GM23248 (cell line): ENCODE measurements around the gene CDS2. TPM values are rescaled to one million over a fixed set of nuclear protein-coding genes. Genes with fewer than 3 reads are reported as not detected.

Source experiments
- DNase-seq: peaks from one replicate; pipeline ENCODE4 v3.0.0-alpha.2; 2015
- H2AFZ ChIP-seq: fragments of 200-600 bp; sonication (generic); 2 replicates; pipeline ENCODE4 v1.6.1; 2016; ENCODE audit warnings: antibody characterized with exemption
- H3F3A ChIP-seq: fragments of 200-600 bp; sonication (generic); 2 replicates; pipeline ENCODE4 v1.6.1; 2016; ENCODE audit warnings: mild to moderate bottlenecking, antibody characterized with exemption, mixed run types; ENCODE audit not compliant: insufficient read depth
- H3K27ac ChIP-seq: fragments of 200-600 bp; sonication (generic); 2 replicates; pipeline ENCODE4 v1.5.1; 2016; ENCODE audit warnings: mild to moderate bottlenecking
- H3K27me3 ChIP-seq: fragments of 200-600 bp; sonication (generic); replicated peaks from 2 replicates; pipeline ENCODE4 v1.6.1; 2016; ENCODE audit warnings: mild to moderate bottlenecking; ENCODE audit not compliant: insufficient read depth
- H3K36me3 ChIP-seq: fragments of 200-600 bp; sonication (generic); 2 replicates; pipeline ENCODE4 v1.6.1; 2016; ENCODE audit warnings: low read depth, mild to moderate bottlenecking
- H3K4me1 ChIP-seq: fragments of 200-600 bp; sonication (generic); 2 replicates; pipeline ENCODE4 v1.6.1; 2016; ENCODE audit warnings: mild to moderate bottlenecking; ENCODE audit not compliant: insufficient read depth
- H3K4me2 ChIP-seq: fragments of 200-600 bp; sonication (generic); one replicate; pipeline ENCODE4 v1.6.1; 2016; ENCODE audit warnings: mild to moderate bottlenecking; ENCODE audit not compliant: unreplicated experiment
- H3K4me3 ChIP-seq: fragments of 200-600 bp; sonication (generic); 2 replicates; pipeline ENCODE4 v1.5.1; 2016; ENCODE audit warnings: mild to moderate bottlenecking
- H3K79me2 ChIP-seq: fragments of 200-600 bp; sonication (generic); 2 replicates; pipeline ENCODE4 v1.6.1; 2016; ENCODE audit warnings: mild to moderate bottlenecking; ENCODE audit not compliant: insufficient read depth
- H3K9ac ChIP-seq: fragments of 200-600 bp; sonication (generic); 2 replicates; pipeline ENCODE4 v1.6.1; 2016; ENCODE audit warnings: mild to moderate bottlenecking
- H3K9me2 ChIP-seq: fragments of 200-600 bp; sonication (generic); 2 replicates; pipeline ENCODE4 v1.6.1; 2016; ENCODE audit warnings: mixed run types, mild to moderate bottlenecking, moderate library complexity; ENCODE audit not compliant: insufficient read depth
- H3K9me3 ChIP-seq: fragments of 200-600 bp; sonication (generic); one replicate; pipeline ENCODE4 v1.6.1; 2017; ENCODE audit warnings: low read depth
- H4K20me1 ChIP-seq: fragments of 200-600 bp; sonication (generic); 2 replicates; pipeline ENCODE4 v1.6.0; 2016; ENCODE audit not compliant: insufficient read depth
- EZH2 ChIP-seq: fragments of 200-600 bp; sonication (generic); IDR thresholded peaks from 2 replicates; pipeline ENCODE4 v1.6.1; 2018; ENCODE audit warnings: antibody characterized with exemption, mild to moderate bottlenecking; ENCODE audit not compliant: insufficient read depth, poor library complexity, severe bottlenecking
- EZH2phosphoT487 ChIP-seq: fragments of 200-600 bp; sonication (generic); IDR thresholded peaks from 2 replicates; pipeline ENCODE4 v1.6.1; 2018; ENCODE audit warnings: antibody characterized with exemption, moderate library complexity, mild to moderate bottlenecking, low read depth; ENCODE audit not compliant: insufficient read depth
- WGBS, 2 experiments: methylation state at CpG; one replicate each; pipeline ENCODE4 v1.1.6; 2015 to 2017; ENCODE audit warnings: low lambda C conversion rate in 2 of 2, low coverage in 1 of 2; ENCODE audit errors: missing lambda C conversion rate in 2 of 2; 5-methylcytosine and 5-hydroxymethylcytosine counted together
- in situ Hi-C: fragments of 300-500 bp; cut with MboI; formaldehyde crosslinking; loops from 2 replicates; pipeline ENCODE4 v1.15.0; 2020
- polyA plus RNA-seq: library from polyadenylated mRNA; unstranded; fragments of >200 nt; fragmentation: Nextera tagmentation; extraction: Ambion mirVana; gene quantifications from 2 replicates; pipeline ENCODE4 v1.2.1, GENCODE V29; 2016
- total RNA-seq: library from RNA; depleted of rRNA; stranded (reverse); fragments of >200 nt; shearing (Covaris generic); gene quantifications from 2 replicates; pipeline ENCODE4 v1.2.3, GENCODE V29; 2014; rRNA removed

CDS2 gene
- 31.6 and 37.1 TPM in 2 replicates for total RNA-seq
- 29.4 and 32.1 TPM in 2 replicates for polyA plus RNA-seq

GRCh38 chr20:5126512-5127203, at the start of gene CDS2:
Gene CDS2, plus strand, starts transcription at chr20:5127008. Its CDS starts 85 bp downstream, at chr20:5127093.
- H3F3A ChIP-seq, result peaks cover 9% of the 10 kb centered on the region; the same call in 1 of the 2 replicates
- no peaks in the 10 kb centered on the region for H3K9me3 ChIP-seq
- H3K79me2 ChIP-seq, result peaks cover 46% of the 10 kb centered on the region
- H3K4me2 ChIP-seq, result peak within 1 kb of the TSS; percentile 92
- peak within 1 kb of the TSS; percentile 90 for H3K27ac ChIP-seq
- no peaks in the 10 kb centered on the region for H3K27me3 ChIP-seq
- H3K9ac ChIP-seq, result peak within 1 kb of the TSS; percentile 90
- H2AFZ ChIP-seq, result peak within 1 kb of the TSS; percentile 94
- H3K36me3 ChIP-seq, result no peaks in the 10 kb centered on the region
- H3K9me2 ChIP-seq, result no peaks in the 10 kb centered on the region
- H3K4me1 ChIP-seq, result peaks cover 16% of the 10 kb centered on the region
- 1 to 2% methylated on average over 24 to 47 of the region's 78 CpGs for WGBS, 2 experiments
- peak; percentile 99 for DNase-seq
- TF ChIP-seq EZH2phosphoT487 (no peak), EZH2 (no peak)
- no peaks in the 10 kb centered on the region for H4K20me1 ChIP-seq
- in situ Hi-C loops, result no loop called here
- peak within 1 kb of the TSS; percentile 86 for H3K4me3 ChIP-seq

DNA sequence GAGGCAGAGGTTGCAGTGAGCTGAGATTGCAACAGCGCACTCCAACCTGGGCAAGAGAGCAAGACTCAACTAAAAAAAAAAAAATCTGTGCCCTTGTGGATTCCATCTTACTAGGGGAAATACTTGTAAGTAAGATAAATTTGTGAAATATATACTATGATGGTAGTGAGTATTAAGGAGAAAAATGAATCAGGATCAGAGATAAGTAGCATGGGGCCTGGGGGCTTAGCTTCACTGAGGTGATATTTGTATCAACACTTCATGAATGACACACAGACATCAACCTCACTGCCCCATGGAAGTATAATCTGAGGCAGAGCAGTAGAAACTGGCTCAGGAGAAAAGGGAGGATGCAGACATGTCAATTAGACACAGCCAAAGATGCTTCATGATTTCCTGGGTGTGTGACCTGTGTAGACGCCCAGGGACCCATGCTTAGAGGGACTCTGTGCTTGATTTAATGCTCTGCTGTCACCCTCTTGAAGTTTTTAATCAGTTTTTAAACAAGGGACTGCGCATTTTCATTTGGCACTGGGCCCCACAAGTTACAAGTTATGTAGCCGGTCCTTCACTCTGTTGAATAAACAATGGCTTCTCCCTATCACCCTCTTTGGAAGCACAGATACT, 48.9 kb upstream of the CDS2 start:
- Histone ChIP-seq H3K9me3 (no peaks in the 10 kb centered on the region), H3K4me1 (peaks cover 18% of the 10 kb centered on the region), H3K27ac (peak overlapping the region; percentile 58), H3K9me2 (no peaks in the 10 kb centered on the region), H2AFZ (peak overlapping the region; percentile 83), H4K20me1 (no peaks in the 10 kb centered on the region), H3K9ac (peak overlapping the region; percentile 72), H3K4me3 (peak overlapping the region; percentile 69), H3K4me2 (peak overlapping the region; percentile 75), H3K27me3 (no peaks in the 10 kb centered on the region), H3K79me2 (no peaks in the 10 kb centered on the region), H3K36me3 (no peaks in the 10 kb centered on the region), H3F3A (peaks cover 17% of the 10 kb centered on the region; the same call in 1 of the 2 replicates)
- in situ Hi-C loops, result no loop called here
- TF ChIP-seq EZH2phosphoT487, result no peak
- no peak for TF ChIP-seq EZH2
- DNase-seq, result peak; percentile 3
- WGBS, 2 experiments, result 68 to 72% methylated on average over 4 of the region's 4 CpGs

DNA sequence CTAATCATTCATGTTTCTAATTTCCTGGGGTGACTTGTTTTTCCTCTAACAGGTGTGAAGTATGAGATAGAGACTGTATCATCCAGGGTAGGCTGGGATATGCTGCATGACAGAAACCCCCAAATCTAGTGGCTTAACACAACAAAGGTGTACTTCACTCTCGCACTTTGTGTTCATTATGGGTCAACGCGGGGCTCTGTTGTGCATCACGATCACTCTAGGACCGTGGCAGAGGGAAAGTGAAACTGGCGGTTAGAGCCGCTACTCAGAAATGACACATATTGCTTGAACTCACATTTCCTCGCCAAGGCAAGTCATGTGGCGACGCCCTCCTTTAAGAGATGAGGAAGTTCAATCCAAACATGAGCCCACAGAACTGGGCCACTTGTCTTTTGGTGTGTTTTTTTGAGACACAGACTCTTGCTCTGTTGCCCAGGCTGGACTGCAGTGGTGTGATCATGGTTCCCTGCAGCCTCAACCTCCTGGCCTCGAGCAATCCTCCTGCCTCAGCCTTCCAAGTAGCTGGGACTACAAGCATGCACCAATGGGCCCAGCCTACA, 48.3 kb upstream of the CDS2 start:
- TF ChIP-seq EZH2phosphoT487 (no peak), EZH2 (no peak)
- Histone ChIP-seq H3K9me3 (no peaks in the 10 kb centered on the region), H3K9me2 (no peaks in the 10 kb centered on the region), H3K27me3 (no peaks in the 10 kb centered on the region), H3K36me3 (no peaks in the 10 kb centered on the region), H3K4me1 (peaks cover 12% of the 10 kb centered on the region), H3K4me2 (peak overlapping the region; percentile 75), H3K4me3 (peak overlapping the region; percentile 69), H3K27ac (peak overlapping the region; percentile 58), H3F3A (peaks cover 17% of the 10 kb centered on the region; the same call in 1 of the 2 replicates), H3K9ac (peak overlapping the region; percentile 72), H4K20me1 (no peaks in the 10 kb centered on the region), H3K79me2 (no peaks in the 10 kb centered on the region), H2AFZ (peak overlapping the region; percentile 83)
- 35 to 52% methylated on average over 11 of the region's 11 CpGs for WGBS, 2 experiments
- DNase-seq, result peak; percentile 87
- in situ Hi-C loops, result no loop called here

GRCh38 chr20:5080384-5080877, 46.4 kb upstream of the CDS2 start:
- no peaks in the 10 kb centered on the region for H4K20me1 ChIP-seq
- WGBS, 2 experiments, result 52 to 58% methylated on average over 10 of the region's 10 CpGs
- peak overlapping the region; percentile 81 for H3K27ac ChIP-seq
- H3K9ac ChIP-seq, result peak overlapping the region; percentile 72
- peak; percentile 87 for DNase-seq
- in situ Hi-C loops, result no loop called here
- H3K9me2 ChIP-seq, result no peaks in the 10 kb centered on the region
- peaks cover 9% of the 10 kb centered on the region; the same call in 1 of the 2 replicates for H3K4me1 ChIP-seq
- H3K4me3 ChIP-seq, result peak overlapping the region; percentile 11; the same call in 1 of the 2 replicates
- peaks cover 17% of the 10 kb centered on the region; the same call in 1 of the 2 replicates for H3F3A ChIP-seq
- H3K9me3 ChIP-seq, result no peaks in the 10 kb centered on the region
- H3K27me3 ChIP-seq, result no peaks in the 10 kb centered on the region
- no peaks in the 10 kb centered on the region for H3K36me3 ChIP-seq
- no peak for TF ChIP-seq EZH2phosphoT487
- TF ChIP-seq EZH2, result no peak
- H2AFZ ChIP-seq, result peak overlapping the region; percentile 77
- peak overlapping the region; percentile 4 for H3K4me2 ChIP-seq
- H3K79me2 ChIP-seq, result no peaks in the 10 kb centered on the region
